ENCODE data around the gene DBH.

GRCh38 chr9:133681658-133682306 lies 45.6 kb downstream of the DBH start:
- TF ChIP-seq CTCF (IDR thresholded peaks at IDR 0.05): no peak
- TF ChIP-seq EZH2 (IDR thresholded peaks at IDR 0.05; ENCODE audit: borderline replicate concordance, insufficient read depth, low read depth, low read length, poor library complexity, severe bottlenecking): no peak
